Measurements from ENCODE around the gene DAP. TPM values are rescaled to one million over a fixed set of nuclear protein-coding genes. Genes with fewer than 3 reads are reported as not detected.

Gene DAP
- total RNA-seq, 1 donor from 2014 or later = 41.1 TPM

DNA sequence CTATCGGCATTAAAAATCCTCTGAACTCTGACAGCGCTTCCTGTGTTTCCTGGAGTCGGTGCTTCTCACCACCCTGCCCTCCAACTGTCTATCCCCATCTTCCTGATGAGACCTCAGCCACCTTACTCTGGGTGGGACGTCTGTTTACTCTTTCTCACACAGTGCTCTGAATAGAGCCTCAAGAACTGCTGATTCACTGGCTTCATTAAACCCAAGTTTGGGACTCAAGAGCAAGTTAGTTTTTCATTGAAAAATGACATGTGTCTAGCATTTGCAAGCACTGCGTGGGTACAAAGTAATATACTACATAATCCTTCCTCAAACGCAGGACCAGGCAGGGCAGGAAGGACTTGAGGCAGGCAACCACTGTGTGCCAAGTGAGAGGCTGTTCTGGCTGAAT is 49.5 kb downstream of the DAP start:
- no peak for DNase-seq (ENCODE audit: low read depth, low spot score)

DNA sequence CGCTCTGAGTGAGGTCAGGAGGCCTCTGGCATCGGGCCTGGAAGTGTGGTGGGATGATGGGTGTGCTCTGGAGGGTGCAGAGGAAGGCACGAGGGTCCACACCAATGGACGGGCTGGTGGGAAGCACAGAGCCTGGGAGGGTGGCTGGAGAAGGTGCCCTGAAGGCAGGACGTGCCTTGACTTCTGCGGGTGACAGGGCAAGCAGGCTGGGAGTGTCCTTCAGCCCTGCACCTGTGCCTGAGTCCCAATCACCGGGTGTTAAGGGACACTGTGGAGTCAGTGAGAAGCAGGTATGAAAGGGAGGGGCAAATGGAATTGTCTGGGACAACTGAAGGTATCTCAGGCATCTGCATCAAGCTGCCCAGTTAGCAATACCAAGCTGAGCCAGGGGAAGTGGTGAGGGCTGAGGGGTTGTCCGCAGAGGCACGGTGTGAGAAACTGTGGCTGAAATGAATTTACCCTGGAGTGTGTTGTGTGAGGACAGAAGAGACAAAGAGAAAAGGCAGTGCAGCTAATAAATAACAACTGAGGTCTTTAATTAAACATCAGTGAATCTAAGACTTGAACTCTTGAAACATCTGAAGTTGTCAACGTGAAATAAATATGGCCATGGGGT is 50.4 kb downstream of the DAP start:
- no peak for DNase-seq (ENCODE audit: low read depth, low spot score)

DNA sequence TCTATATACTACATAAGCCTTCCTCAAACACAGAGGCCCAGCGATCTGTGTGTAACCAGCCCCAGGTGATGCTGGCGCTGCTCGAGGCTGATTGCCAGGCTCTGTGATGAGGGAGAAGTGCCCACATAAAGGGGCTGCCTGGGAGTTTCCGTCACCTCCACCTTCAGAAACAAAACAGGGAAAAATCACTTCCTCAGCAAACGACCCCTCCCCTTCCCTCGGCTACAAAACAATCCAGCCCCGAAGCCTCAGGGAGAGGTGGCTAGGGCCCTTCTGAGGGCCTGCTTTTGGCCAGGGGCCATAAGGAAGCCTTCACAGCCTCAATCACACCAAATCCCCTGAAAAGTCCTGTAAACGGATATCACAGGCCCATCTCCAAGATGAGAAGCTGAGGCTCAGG is 51.1 kb downstream of the DAP start:
- DNase-seq (ENCODE audit: low read depth, low spot score) = no peak

DNA sequence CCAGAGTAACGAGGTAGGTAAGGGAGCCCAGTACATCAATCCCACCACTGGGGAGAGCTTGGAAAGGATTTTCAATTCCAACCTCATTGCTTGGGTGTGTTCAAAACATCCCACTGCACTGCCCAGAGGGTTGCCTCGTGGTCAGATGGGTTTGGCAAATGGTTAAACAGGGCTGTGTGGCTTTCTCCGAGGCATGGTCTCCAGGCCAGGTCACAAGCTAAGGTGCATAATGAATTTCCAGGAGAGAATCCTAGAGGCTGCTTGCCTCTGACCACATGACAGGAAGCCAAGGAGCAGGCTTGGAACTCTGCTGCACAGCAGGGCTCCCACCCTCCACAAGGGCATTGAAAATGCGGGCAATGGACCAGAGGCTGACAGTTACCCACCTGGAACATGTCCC is 51.6 kb downstream of the DAP start:
- no peak for DNase-seq (ENCODE audit: low read depth, low spot score)

DNA sequence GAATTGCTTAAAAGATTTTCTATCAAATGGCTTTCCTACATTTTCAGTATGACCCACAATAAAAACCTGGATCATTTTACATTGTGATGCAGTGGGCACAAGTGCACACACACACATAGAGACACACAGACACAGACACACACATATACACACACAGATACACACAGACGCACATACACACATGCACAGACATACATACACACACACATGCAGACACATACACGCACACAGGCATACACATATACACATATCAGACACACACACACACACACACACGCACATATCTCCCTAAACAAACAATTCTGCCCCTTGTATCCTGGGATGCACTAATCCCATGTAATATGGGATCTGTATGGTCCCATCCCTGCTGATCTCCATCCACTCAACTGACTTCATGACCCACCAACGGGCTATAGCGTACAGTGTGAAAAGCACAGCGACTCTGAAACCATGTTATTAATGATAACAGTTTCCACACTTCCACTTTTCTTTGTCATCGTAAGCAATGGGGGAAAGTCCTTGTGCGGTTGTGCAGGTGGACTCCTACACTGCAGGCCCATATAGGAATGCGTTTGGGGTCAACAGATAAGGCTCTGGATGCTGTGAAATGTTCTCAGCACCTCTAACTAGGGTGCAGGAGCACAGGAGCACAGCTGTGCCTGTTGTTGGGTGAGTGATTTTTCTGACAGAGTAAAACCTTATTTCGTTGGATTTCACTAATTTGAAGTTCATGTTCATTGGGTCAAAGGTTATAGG is 52.7 kb downstream of the DAP start:
- no peak for DNase-seq (ENCODE audit: low read depth, low spot score)

DNA sequence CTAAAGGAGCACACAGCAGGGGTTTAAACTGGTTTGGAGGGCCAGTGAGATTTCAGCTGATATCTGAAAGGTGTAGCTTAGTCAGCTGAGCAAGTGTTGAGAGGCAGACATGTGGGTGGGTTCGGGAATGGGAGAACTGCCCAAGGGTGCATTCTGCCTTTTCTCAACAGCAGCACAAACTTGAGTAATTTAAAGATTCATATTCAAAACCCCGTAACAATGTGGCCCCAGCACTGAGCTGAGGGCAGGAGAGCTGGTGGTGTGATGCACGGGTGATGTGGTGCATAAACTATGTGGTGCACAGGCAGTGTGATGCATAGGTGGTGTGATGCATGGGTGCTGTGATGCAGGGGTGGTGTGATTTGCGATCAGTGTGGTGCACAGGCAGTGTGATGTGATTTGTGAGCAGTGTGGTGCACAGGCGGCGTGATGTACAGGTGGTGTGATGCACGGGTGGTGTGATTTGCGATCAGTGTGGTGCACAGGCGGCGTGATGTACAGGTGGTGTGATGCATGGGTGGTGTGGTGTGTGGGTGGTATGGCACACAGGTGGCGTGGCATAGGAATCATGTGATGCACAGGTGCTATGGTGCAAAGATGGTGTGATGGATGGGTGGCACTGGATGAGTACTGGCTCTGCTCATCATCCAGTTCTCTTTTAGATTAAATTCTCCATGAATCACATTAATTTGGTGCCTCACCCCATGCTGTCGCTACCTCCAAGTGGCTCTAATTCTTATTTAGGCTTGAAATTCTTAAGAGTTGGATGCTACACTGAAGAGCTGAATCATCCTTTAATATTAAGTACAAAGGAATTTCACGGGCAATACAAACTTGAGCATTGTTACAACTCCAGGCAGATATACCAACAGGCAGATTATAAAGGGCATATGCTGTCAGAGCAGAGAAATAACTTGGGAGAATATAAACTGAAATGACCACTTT is 53.6 kb downstream of the DAP start:
- no peak for DNase-seq (ENCODE audit: low read depth, low spot score)

DNA sequence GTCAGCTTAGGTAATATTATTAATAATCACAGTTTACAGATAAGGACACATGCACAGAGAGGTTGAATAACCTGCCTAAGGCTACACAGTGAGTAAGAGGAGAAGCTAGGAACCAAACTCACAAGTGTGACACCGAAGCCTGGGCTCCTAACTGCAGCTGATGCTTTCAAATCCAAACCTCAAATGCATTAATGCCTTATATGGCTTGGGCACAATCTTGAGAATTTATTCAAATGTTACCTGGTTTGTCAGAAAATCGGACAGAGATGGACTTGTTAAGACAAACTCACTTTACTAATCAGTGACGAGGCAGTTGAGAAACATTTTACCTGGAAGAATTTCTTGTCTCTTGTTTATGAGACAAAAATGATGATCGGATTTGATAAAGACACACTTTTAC is 54.7 kb downstream of the DAP start:
- no peak for DNase-seq (ENCODE audit: low read depth, low spot score)

DNA sequence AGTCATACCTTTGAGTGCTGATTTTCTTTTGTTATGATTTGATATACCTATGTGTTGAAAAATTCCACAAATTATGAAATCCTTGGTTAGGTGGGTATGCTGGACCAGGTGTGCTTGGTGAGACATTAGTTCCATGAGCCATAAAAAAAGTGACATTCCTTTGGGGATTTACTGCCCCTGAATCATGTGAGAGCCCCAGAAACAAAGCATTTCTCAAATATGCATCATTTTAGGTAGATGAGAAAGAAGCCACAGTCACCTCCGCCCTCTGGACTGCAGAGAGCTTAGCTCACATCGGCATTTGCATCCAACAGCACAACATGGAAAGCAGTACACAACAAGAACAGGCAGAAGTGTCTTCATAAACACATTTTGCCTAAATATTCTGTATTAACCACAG is 55.3 kb downstream of the DAP start:
- DNase-seq (ENCODE audit: low read depth, low spot score) = no peak

DNA sequence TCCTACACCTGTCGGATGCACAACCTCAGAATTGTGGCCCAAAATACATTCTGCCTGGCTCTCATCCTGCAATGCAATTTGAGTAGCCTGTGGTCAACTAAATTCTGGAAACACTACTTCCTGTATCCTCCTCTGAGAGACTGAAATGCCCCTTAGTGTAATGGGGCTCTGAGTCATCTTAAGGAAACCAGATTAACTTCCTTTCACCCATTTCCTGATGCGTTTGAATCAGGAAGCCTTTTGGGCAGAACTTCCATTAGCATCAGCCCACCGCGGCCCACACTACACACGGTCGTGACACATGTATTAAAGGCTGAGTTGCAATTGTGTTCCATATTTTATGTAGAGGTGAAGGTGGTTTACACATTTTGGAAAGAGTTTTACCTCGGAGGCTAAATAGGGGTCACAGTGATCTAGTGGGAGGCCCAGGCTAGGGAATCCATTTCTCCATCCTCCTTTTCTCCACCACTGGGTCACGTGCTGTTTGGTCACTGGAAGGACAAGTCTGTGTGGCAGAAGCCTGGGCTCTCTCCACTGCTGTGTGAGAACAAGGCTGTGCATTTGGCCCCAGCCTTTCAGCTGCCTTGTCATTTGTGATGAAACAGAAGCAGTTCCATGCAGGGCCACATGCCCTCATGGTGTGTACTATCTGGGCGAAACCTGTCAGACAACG is 55.9 kb downstream of the DAP start:
- no peak for DNase-seq (ENCODE audit: low read depth, low spot score)

DNA sequence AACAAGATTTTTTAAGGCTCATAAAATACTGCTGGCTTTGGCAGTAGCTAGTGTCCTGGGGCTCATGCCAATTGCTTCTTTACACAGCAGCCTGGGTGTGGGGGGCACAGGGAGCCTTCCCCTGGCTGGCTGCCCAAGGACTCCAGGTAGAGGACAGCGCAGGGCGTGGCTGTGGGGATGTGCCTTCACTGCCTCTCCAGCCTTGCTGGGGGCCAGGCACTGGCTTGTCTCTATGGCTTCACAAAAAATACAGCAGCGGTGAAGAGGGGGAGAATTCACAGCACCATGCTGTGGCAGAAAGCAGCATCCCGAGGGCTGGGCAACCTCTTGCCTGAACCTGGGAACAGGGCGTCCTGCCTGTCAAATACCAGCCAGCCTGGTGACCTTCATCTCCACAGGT is 57.4 kb downstream of the DAP start:
- no peak for DNase-seq (ENCODE audit: low read depth, low spot score)

DNA sequence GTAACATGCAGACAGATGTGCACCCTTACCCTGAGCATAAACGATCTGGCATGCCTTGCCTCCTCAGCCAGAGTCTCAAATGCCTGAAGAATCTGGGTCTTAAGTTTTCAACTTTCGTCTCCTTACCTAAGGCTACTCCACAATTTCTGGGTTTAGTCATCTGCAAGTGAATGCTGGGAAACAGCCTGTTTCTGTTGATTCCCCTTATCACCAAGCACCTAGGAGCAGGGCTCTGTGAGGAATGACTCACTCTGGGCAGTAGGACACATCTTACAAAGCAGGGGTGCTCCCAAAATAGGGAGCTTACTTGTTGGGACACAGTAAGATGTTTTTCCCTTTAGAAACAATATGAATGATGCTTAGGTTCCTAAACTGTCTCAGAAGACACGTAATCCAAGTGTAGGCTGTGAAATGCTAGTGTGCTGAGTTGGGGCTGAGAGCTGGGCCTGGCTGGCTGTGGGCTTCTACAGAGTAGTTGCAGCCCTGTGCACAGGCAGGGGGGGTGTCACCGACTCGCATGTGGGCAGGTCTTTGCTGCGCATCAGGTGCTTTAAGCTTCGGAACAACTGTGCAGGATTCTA is 58.0 kb downstream of the DAP start:
- DNase-seq (ENCODE audit: low read depth, low spot score) = no peak

DNA sequence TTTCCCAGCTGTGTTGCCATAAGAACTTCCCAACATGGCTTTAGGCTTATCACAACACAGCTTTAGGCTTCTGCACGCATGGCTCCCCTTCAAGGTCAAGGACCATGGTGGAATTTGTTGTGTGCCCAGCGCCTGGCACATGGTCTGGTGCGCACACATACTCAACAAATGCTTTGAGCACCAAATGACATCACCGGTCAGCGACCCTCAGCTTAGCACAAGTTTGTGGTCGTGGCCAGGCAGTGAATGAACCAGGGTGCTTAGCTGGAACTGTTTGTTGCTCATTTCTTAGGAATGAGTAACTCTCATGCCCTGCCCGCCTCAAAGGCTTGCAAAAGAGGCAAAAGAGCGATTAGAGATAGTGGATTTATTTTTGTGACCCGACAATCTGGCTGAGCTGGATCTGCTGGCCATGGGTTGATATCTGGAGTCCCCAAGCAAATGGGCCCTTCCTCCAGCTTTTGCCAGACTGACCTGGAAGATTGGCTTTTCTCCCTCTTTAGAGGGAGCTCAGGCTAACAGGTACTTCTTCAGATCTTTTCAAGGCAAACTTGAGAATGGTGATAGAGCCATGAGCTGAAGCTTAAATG is 58.9 kb downstream of the DAP start:
- DNase-seq (ENCODE audit: low read depth, low spot score) = no peak

DNA sequence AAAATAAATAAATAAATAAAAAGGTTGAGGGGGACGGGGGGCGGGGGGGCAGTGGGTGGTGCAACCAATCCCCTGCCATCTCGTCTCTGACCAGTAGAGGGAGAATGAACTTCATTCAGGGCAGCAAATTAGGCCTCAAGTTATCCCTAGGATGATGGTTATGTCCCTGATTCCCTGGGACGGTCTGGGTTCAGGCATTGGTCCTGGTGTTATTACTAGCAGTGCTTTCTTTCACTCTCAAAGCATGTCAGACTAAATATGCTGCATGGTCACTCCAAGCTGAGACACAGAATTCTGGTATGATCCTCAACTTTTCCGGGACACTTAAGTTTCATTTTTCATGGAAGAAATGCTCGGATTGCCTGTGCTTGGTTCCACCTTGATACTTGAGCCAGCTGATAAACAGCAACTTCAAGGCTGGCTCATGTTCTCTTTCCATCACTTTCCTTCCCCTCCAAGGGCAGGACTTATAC is 59.4 kb downstream of the DAP start:
- no peak for DNase-seq (ENCODE audit: low read depth, low spot score)

DNA sequence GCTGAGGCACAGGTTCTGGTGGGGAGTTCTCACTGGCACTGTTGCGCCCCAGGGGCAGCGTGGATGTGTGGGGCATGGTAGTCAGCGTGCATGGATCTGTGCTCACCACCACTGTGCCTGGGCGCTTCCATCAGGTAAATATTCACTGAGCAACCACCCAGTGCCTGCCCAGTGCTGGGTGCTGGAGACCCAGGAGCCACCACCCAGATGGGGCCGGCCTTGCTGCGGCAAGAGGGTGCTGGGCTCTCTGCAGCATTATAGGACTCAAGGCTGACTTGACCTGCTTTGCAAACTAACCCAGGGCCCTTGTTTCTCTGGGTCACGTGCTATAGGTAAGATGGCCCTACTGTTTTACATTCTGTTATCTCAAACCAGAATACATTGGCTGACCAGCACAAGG is 60.5 kb downstream of the DAP start:
- DNase-seq (ENCODE audit: low read depth, low spot score) = no peak

DNA sequence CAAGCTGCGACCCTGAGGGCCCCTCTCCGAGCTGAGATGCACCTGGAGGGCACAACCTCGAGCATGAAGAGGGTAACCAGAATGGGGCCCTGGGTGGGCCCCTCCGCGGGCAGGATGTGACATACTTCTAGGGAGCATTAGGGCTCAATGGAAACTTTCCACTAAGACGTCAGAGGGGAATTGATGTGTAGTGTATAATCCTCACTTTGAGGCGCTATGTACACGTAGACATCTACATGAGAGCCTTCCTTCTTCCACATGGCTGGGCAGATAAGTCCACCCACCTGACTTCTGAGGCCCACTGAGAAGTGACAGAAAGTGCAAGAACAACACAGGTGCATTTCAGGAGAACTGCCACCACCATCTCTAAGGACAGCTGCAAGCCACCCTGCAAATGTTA is 61.0 kb downstream of the DAP start:
- no peak for DNase-seq (ENCODE audit: low read depth, low spot score)

DNA sequence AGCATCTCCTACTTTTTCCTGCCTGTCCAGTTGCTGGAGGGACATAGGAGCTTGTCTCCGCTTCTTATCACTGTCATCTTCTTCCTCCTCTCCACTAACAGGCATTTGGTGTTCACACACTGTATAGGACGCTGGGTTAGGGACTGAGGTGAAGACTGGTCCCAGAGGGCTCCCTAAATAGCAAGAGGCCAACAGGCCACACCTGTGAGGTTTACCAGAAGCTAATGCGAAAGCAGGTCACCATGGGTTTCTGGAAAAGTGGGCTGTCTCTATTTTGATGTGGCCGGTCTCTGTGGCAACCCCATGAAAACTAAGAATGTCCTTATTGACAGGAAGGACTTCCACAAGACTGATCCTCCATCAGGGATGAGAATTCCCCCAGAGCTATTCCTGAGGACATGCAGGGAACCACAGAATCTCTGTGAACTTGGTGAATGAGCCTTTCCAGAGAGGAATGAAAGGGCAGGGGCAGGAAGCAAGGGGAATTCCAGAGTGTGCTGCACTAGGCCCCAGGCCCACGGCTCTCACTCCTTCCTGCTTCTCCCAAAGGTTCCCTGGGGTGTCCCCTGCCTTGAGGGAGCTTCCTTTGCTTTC is 61.7 kb downstream of the DAP start:
- no peak for DNase-seq (ENCODE audit: low read depth, low spot score)

DNA sequence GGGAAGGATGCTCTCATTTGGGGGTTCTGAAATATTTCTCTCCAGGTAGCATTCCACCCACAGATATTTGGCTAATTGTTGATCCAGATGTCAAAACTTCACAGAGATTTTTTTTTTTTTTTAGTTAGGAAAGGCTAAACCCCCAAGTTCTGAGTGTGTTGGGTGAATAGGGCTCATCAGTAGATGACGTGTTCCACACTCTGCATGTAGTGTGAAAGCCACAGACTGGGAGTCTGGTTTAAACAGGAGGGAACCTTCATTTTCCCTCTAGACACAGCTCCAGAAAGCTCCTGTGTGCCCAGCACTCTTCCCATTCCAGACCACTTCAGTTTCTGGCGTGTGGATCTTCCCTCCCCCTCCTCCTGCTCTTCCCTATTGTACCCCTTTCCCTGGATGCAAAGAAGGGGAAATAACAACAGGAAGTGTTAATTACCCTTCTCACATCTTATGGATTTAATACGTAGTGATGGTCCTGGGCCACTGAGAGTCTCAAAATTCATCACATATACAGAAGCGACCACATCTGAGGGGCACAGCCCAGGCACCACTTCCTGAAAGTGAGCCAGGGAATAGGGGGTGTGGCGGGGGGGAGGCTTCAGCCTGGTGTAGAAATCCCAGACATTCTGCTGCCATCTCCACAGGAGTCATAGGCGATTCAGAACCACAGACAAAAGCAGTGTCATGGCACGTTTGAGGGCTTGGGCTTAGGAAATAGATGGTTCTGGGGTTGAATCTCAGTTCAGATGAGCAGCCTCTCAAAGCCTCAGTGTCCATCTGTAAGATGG is 65.1 kb downstream of the DAP start:
- DNase-seq (ENCODE audit: low read depth, low spot score) = no peak

DNA sequence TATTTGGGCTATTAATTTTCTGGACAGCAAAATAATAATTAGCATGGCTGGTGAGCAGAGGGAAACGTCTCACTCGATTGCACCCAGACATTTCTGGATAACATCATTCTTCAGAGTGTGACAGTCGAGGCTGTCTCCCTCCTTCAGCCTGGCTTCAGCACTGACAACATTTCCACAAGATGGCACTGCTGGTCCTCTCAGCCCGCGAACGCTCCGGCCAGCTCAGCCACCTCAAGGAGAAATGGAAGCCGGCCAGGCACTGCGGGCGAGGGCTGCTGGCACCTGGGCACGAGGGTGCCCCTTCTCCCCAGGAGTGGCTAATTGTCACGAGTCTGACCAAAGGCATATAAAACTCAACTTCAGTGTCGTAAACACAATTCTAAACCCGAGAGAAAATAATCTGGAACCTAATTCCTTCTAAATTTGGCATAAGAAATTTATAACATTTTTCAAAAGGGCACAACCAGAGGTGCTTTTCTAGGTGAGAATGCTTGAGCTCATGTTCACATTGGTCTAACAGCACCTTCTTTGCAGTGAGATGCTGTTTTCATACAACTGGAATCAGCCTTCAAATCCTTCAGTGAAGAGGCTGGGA is 65.9 kb downstream of the DAP start:
- no peak for DNase-seq (ENCODE audit: low read depth, low spot score)

All from pulmonary artery endothelial cell (primary cell).